Inflammatory macrophage (primary cell): ENCODE measurements around the gene HAGH.

ENCODE experiments used
- DNase-seq, 2 donors: peaks; one replicate each; pipeline ENCODE4 v3.0.0-alpha.2; 2020 to 2022

Gene HAGH

GRCh38 chr16:1762196-1762878 lies 64.3 kb downstream of the HAGH start:
- no peak for DNase-seq

DNA sequence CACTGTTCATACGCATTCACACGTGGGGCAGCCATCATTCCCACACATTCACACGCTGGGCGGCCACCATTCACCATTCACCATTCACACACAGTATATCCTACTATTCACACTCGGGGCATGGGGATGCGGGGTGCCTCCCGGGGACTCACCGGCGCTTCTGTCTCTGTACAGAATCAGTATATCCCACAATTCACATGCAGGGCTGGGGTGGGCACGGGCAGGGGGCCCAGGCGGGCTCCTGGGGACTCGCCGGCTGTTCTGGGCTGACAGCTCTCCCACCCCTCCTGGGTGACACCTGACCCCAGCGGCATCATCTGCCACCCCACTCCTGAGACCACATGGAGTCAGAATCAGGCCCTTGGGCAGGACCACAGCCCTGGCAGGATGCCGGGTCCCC lies 64.9 kb downstream of the HAGH start:
- no peak for DNase-seq

DNA sequence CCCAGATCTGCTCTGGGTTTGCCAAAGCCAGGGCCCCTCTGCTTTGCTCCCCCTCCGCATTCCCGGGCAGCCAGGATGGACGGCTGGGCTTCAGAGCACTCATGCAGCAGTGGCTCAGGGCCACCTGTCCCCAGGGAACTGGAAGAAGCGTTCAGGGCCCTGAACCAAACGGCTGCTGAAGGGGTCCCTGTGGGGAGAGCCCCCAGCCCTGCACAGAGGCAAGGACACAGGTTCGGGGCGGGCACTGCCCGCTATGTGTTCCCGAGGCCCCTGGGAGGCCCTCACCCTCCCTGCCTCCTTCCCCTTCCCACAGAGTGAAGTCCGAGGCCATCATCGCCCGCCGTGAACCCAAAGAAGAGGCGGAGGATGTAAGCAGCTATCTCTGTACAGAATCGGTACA lies 65.7 kb downstream of the HAGH start:
- DNase-seq = no peak

DNA sequence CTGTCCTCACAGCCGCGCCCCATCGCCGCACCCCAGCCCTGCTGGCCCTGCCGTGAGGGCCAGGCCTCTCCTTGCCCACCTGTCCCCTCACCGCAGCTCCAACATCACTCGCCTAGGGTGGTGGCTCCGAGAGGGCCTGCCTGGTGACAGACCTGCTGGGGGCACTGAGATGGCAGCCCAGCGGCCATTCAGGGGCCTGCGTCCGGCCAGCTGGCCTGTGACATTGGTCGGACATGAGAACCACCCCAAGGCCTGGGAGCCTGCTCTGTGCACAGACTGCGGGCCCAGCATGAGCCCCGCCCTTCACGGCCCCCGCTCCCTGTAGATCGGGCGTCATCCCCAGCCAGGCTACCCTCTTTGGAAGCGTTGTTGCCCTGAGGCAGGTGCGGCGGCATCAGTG lies 67.1 kb downstream of the HAGH start:
- DNase-seq = no peak

DNA sequence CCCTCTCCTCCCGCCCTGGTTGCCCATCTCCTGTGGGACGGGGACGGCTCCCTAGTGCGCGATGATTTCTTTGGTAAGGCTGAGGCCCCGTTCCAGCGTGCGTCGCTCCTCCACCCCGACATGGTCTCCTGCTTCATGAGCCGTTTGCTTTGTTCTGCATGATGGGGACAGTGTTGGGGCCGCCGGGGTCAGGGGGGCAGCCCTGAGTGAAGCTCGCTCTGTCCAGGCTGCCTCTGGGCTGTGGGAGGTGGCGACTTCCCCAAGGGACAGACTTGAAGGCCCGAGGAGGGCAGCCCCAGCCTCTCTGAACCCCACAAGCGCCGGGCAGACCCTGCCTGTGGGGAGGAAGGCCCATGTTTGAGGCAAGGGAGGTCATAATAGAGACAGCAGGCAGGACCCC lies 67.7 kb downstream of the HAGH start:
- DNase-seq = no peak

- DNase-seq = no peak
Observed at GRCh38 chr16:1757714-1758461, 68.7 kb downstream of the HAGH start.
